HG02763 (cell line): ENCODE data around the gene SHROOM3.

Experiments used
- ATAC-seq: cut with Tn5 transposase; IDR thresholded peaks from one replicate; pipeline ENCODE4 v1.9.1; 2021; ENCODE audit warnings: mild to moderate bottlenecking, moderate library complexity; ENCODE audit not compliant: unreplicated experiment

SHROOM3 gene

DNA sequence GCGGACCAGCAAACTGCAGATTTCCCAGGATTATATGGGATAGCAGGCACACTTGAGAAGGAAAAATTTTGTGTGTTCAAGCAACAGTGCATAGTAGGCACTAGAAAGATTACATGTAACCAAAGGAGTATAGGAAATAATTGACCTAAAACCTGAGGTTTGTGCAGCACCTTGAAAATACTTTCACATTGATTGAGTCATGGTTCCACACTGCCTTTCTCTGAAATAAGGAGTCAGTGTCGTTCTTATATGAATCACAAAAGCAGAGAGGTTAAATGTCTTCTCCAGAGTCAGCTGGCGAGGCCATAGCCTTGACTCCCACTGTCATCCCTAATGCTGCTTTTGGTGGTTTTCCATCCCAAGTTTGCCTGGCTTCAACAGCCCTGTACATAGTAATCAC is 324.0 kb downstream of the SHROOM3 start:
- no peak for ATAC-seq

DNA sequence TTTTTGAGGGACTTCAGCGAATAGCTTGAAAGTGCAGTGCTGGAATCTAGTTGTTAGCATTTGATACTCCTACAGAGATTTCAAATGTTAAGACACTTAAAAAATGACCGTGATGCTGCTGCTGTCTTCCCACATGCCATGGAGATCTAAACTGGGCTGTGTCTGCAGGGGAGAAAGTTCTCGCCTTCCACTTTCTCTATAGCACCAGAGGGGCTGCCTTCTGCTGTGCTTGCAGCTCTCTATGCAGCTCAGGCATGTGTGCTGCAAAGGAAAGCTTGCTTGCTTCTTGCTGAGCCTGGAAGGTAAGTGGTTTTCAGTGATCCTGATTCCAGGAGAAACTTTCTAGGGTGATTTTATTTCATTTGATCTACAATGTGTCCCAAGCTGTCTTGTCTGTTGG is 325.2 kb downstream of the SHROOM3 start:
- ATAC-seq = no peak

DNA sequence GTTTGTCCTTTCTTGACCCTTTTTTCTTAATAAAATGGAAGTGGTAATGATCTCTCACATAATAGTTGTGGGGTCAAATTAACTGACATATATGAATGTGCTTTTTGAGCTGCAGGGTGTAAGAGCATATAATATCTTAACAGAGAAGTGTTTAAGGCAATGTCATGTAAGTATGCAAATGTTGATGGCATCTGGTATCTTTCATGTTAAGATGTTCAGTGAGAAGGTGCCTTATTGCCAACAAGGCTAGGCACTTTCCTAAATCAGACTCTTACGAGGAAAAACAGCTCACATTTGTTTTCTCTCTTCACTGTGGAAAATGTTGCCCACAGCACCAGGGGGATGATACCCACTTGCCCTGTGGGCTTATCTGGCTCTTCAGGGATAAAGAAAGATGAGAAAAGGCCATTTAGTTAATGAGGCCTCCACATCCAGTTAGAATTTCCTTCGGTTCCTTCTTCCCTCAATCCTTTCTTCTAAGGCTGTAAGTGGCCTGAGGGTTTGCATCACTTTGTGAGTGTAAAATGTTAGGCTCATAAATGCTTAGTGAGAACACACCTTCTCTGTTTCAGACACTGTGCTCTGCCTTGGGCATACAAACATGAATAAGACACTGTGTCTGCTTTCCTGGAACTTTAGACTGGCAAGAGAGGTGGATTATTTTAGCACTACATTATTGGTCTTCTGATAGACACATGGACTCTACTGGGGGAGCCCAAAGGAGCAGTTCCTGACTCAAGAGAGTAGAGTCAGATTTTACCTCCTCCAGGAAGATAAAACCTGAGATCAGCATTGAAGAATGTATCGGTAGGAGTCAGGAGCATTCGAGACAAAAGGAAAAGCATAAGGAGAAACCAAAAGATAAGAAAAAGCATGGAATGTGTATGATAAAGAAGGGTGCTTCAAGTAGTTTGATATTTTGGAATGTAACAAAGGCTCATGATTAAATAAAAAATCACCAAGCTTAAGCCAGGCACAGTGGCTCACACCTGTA is 327.4 kb downstream of the SHROOM3 start:
- ATAC-seq = no peak

DNA sequence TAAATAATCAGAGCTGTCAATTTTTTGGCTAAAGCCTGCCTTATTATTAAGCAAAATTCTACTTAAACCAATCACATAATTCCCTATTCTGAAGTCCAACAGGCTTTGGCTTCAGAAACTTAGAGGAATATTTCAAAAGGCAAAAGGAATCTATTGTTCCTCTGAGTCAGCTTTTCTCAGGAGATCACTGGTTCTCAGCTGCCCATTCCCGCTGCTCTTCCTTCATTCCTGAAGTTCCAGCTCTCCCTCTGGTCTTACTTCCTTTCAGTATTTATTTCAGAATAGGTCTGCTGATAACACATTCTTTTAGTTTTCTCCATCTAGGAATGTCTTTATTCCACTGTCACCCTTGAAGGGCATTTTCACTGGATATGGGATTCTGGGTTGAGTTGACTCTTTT is 329.2 kb downstream of the SHROOM3 start:
- no peak for ATAC-seq

DNA sequence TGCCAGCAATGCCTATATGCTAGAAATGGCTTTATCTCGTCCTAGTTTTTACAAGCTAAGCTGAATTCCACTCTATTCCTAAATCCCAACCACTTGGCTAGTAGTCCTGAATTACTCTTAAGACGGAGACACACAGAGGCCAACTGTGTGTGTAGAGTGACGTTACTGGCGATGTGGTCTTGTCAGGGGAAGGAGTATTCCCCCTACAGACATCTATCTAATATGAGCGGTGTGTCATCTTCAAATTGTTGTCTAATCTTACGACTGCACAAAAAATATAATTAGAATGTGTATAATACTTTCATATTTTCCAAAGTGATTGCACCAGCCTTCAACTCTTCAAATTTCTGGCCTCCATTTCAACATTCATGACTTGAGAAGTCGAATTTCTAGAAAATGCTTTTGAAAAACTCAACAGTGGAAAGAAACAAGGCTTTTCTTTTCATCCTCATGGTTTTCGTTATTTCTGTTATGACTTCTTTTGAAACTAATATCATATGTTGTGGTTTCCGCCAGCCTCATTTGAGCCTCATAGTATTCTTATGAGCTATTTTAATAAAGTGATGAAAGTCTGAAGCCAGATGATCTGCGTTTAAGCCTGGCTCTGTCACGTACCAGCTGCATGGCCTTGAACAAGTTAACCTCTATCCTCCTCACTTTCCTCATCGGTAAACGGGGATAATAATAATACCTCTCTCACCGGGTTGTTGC is 330.6 kb downstream of the SHROOM3 start:
- no peak for ATAC-seq

DNA sequence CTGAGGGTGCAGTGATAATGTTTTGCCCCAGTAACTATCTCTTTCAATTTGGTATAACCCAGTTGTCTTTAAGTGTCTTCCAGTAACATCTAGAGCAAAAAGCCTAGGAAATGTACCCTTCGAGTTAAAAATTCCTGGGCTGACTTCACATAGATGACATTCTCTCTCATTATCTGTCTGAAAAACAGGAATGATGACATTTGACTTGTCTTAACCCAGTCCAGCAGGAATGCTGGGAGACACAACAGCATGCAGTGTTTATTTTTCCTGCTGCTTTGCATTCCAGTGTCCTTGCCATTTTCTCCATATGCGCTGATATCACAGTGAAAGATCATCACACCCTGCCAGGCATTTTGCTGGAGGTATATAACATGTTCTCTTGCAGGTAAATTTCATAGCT is 333.0 kb downstream of the SHROOM3 start:
- ATAC-seq = no peak

DNA sequence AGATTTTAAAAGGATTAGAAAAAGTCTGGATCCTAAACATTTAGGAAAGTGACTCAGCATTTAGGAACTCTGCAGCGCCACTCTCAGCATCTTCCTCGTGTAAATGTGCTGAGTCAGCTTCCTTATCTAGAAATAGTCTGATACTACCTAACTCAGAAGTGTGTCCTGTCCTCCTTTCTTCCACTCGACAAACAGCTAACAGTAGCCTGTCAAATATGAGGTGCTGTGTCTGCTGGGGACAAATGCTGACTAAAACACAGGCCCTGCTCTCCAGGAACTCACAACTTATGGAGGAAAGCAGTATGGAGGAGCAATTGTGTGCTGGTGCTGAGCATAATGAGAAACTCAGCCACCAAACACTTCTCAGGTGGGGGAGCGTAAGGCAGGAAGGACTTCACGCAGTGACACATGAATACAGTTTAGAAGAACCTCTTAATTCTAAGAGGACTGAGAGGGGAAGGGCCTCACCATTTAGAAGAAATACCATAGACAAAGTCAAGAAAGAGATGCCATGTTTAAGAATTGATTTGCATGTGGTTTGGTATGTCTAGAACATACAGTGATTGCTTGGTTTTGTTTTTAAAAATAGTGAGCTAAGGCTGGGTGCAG is 337.6 kb downstream of the SHROOM3 start:
- no peak for ATAC-seq

DNA sequence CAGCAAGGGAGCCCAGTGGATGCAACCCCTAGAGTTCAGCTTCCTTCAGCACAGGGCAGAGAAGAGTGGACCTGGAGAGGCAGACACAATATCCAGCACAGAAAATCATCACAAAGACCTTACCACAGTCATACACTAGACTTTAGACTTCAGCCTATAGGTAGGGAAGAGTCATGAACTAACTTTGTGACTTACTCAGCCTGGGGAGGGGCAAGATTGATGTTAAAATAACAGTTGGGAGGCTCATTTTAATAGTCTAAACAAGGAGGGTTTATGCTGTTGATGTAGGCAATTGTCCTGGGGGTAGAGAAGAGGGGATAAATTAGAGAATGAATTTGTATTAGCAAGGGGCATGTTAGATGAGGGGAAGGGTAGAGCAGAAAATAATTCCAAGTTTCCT is 338.7 kb downstream of the SHROOM3 start:
- no peak for ATAC-seq

DNA sequence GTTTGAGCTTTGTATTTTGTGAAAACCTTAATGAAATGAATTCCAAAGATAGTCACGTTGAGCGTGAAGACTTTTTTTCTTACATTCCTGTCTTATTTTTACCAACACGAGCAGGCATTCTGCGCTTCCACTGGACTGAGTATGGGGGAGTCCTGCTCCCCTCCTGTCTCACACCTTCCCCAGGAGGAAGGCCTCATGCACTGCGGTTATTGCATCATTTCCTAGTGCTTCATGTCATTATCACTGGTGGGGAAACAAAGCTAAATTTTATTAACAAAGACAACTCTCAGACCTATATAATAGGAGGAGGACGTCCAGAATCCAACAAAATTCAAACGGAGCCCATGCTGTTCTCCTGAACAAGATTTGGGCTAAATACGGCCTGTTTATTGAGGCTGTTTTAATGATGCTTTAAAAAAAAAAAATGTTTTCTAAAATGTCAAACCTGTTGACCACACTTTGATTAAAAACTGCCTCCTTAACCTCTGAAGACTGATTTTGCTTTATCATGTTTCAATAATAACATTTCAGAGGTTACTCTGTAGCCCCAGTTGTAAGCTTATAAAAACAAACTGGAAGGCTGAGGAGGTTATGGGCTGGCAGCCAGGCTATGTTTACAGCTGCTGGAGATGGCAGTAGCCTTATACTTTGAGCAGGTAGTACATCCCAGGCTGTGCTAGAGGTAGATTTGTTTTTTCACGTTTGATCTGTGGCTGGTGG is 344.9 kb downstream of the SHROOM3 start:
- no peak for ATAC-seq

DNA sequence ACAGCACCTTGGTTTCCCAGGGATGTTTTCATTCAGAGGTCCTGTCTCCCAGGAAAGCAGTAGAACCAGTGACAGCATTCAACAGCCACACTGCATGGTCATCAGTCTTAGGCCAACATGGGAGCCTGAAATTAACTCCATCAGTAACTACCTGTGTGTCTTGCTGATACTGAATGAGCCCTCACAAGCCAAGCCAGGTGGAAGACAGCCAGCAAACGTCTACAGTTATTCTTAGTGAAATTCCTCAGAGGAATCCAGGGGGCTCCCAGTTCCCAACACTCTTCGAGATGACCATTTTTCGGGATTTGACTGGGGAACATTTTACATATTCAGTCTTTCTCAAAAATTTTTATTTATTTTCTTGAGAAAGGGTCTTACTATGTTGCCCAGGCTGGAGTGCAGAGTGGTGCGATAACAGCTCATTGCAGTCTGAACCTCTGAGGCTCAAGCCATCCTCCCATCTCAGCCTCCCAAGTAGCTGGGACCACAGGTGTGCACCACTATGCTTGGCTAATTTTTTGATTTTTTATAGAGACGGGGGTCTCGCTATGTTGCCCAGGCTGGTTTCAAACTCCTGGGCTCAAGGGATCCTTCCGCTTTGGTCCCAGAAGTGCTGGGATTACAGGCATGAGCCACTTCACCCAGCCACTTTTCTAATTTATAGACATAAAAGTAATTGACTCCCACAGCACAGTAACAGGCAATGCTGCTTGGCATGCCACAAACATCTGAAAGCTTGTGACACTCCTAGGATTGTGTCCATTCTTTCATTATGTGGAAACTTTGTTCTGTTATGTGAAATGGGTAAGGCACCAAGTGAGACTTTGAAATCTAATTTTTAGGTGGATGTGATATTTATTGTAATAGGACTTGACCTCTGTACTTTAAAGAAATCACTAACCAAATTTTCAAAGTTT is 346.0 kb downstream of the SHROOM3 start:
- no peak for ATAC-seq

DNA sequence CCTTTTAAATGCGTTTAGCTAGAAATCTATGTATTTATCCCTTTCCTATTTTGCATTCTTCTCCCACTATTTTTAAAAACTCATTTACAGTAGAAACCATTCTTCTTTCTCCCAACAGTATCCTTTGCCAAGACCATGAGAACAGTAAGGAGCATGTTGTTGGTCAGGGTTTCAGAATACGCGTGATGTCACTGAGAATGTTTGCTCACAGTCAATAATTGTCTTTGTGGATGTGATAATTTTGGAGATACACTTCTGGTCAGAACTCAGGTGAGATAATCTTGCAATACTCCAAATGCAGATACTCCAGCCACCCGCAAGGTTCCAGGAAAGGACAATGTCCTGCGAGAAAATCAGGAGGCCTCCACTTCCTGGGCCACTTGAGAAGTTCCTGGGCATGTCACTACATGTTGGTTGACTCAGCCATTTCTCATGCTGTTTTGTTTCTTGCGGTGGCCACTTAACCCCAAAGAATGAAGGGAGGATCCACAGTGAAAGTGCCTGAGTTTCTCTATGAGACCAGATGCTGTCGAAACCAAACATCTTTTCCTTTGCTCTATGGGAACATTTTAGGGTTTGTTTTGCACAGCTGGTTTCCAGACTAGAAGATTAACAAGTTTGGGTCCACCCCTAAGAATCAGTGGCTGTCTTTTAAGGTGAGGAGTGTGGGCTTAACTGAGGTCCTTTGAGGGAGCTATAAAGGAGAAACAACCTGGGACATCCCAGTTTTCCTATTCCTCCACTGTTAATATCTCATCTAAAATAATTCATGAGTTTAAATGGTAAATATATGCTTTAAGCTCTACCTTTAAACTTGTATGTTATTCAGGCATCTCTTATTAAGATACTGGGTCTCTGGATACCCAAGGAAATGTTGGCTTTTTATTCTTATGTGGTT is 346.9 kb downstream of the SHROOM3 start:
- ATAC-seq = no peak

DNA sequence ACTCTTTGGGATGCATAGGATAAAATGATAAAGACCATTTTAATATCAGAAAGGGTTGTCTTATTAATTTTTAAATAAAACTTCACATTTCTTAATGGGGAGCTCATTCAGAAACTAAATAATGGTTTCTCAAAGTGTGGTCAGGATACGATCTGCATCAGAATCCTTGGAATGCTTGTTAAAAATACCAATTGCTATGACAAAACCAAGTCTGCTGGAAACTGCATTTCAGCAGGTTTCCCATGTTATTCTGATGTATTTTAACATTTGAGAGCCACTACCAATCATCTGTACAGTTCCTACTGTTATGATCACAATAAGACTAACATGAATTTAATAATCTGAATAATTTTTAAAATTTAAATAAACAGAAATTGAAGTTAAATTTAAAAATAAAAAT is 347.8 kb downstream of the SHROOM3 start:
- ATAC-seq = no peak

DNA sequence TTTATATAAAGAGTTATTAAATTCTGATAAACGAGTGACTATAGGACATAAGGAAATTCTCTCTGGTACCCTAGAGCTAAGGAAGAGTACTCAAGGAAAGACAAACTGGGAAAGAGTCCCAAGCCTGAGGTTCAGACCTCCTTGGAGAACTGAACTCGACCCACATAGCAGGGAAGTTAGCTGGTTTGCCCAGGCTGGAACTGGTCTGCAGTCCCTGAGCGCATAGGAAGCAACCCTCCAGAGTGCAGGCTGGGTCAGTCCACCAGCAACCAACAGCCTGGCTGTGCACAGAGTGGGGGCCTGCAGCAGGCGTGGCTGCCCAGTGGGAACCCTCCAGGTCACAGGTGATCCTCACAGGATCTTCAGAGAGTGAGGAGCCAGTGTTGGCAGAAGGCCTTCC is 348.8 kb downstream of the SHROOM3 start:
- ATAC-seq = no peak

DNA sequence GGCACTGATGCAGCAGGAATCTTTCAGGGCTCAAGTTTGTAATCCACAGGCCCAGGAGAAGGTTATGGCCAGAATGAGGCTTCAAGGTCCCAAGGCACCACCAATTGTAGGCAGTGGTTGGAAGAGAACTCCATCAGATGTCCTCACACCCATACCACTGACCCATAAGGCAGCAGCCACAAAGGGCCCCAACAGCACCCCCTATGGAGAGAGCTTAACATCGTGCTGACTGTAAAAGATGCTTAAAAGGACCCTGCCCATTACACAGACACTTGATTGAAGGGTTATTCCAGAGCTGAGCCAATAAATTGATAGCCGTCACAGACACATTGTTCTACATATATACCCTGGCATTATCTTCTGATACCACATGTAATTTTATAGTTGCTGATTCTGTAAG is 349.2 kb downstream of the SHROOM3 start:
- no peak for ATAC-seq

DNA sequence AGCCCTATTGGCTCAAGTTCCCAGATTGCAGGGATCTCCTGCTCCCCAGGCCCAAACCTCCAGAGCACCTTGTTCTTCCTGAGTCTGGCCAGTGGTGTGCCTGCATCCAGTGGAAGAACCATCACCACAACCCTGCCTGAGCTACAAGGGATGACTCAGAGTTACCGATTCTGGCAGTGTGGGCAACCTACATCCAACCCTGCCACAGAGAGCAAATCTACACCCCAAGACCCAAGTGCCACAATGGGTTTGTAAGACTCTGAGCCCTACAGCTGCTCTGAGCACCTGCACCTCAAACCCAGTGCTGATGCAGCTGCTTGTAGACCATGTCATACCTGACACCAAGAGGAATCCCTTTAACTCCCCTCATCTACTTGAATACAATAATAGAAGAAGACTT is 352.9 kb downstream of the SHROOM3 start:
- ATAC-seq = no peak

DNA sequence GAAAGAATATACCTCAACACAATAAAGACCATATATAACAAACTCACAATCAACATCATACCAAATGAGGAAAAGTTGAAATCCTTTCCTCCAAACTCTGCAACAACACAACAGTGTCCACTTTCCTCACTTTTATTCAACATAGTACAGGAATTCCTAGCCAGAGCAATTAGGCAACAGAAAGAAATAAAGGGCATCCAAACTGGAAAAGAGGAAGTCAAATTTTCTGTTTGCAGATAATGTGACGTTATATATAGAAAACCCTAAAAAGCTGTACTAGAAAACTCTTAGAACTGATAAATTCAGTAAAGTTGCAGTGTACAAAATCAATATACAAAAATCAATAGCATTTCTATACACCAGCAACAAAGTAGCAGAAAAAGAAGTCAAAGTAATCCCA is 355.3 kb downstream of the SHROOM3 start:
- no peak for ATAC-seq

DNA sequence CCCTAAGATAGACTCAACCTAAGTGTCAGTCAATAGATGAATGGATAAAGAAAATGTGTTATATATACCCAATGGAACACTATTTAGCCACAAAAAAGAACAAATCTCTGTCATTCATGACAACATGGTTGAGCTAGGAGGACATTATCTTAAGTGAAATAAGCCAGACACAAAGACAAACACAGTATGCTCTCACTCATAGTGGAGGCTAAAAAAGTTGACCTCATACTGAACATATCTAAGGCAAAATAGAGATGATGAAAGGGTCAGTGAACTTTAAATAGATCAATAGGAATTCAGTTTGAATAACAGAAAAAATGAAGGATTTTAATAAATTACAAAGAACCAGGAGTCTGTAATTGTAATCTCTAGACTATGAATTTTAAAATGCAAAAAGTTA is 356.4 kb downstream of the SHROOM3 start:
- ATAC-seq = no peak

DNA sequence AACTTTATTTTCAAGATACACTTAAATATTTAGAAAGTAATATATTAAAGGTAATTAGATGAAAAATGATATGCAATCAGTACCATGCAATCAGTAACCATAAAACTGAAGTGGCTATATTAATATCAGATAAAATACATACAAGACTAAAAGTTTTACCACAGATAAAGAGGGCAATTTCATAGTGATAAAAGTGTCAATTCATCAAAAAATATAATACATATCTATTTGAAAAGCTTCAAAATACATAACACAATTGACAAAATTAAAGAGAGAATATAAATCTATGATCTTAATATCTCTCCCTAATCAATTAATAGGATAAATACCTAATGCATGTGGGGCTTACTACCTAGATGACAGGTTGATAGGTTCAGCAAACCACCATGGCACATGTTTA is 357.4 kb downstream of the SHROOM3 start:
- ATAC-seq = no peak

DNA sequence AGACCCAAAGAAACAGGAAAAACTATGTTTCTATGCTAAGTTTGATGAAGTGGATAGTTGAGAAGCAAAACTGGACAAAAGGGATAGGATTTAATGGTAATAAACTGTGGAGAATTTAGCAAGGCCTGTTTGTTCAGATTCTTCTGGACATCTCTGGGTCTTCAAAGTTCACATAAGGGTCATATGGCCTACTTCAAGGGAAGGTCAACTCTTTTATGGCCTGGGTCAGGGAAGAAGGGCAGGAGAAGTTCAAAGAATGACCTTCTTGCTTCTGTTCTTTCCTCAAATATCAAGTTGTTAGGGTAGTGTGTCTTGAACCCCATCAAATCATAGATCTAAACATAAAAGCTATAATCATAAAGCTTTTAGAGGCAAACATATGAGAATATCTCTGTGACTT is 360.2 kb downstream of the SHROOM3 start:
- no peak for ATAC-seq
